Measurements from ENCODE around the gene AFAP1L1.
A peak's percentile ranks its signal among the peaks of the same experiment; 100 is the strongest.

AFAP1L1 gene

DNA sequence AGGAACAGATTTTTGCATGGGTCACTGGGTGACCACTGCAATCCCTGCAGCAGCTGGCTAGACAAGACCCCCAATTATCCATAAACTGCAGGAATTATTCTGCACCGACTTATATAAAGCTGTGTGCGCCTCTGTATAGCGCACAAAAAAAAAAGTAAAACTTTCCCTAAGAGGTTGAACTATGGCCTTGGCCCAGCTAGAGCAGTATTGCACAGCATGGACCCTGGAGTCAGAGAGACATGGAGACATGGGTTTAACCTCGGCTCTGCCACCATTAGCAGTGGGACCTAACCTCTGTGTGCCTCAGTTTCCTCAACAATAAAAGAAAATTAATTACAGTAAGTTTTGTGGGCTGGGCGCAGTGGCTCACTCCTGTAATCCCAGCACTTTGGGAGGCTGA, 56.5 kb downstream of the AFAP1L1 start:
- Mint-ChIP-seq H3K4me3 (no peak overlapping the region), H3K27me3 (no peaks in the 10 kb centered on the region), H3K9me3 (ENCODE audit: low read depth) (no peaks in the 10 kb centered on the region), H3K4me1 (ENCODE audit: low read depth) (no peaks in the 10 kb centered on the region), H3K36me3 (peaks cover 2% of the 10 kb centered on the region), H3K27ac (no peak overlapping the region)

DNA sequence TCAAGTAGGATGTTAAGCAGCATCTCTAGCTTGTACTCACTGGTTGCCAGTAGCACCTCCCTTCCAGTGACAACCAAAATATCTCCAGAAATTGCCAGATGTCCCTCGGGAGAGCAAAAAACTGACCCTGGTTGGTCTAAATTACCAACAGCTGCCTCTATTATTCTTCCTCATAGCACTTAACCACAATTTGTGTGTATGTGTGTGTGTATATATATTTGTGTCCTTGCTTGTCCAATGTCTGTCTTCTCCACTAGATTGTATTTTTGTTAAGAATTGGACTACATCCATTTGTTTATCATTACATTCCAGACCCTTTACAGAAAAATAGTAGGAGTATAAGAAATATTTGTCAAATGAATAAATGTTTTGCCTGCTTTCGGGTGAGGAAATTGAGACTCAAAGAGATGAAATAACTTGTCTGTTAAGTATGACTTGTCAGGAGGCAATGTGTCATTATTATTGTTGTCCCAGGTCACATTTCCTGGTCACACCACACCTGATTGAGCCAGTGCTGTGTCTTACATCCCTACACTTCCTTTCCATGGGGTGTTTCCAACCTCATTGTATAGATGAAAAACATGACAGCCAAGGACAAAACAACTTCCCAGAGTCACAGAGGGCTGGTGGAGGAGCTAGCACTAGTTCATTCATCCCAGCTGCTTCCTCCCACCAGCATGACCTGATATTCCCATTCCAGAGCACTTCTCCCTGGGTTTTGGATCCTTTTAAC, 62.2 kb downstream of the AFAP1L1 start:
- no peak overlapping the region for H3K4me3 Mint-ChIP-seq
- H3K36me3 Mint-ChIP-seq = no peaks in the 10 kb centered on the region
- no peaks in the 10 kb centered on the region for H3K9me3 Mint-ChIP-seq (ENCODE audit: low read depth)
- H3K27me3 Mint-ChIP-seq = no peaks in the 10 kb centered on the region
- no peak overlapping the region for H3K27ac Mint-ChIP-seq
- H3K4me1 Mint-ChIP-seq (ENCODE audit: low read depth) = no peaks in the 10 kb centered on the region

DNA sequence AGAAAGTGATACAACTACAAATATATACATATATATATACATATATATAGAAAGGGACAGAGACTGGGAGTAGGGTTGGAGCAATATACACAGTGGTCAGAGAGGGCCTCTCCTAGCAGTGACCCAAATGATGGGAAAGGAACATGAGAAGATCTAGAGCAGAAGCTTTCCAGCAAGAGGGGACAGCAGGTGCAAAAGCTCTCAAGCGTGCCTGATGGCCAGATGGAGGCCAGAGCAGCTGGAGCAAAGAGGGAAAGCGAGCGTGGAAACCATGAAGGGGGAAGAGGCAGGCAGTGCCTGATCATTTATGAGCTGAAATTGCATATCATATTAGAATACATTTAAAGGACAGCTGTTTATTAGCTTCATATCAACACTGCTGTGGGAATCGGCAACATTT, 66.1 kb downstream of the AFAP1L1 start:
- Mint-ChIP-seq H3K4me3 (no peak overlapping the region), H3K27me3 (no peaks in the 10 kb centered on the region), H3K9me3 (ENCODE audit: low read depth) (no peaks in the 10 kb centered on the region), H3K27ac (no peak overlapping the region), H3K36me3 (no peaks in the 10 kb centered on the region), H3K4me1 (ENCODE audit: low read depth) (no peaks in the 10 kb centered on the region)

DNA sequence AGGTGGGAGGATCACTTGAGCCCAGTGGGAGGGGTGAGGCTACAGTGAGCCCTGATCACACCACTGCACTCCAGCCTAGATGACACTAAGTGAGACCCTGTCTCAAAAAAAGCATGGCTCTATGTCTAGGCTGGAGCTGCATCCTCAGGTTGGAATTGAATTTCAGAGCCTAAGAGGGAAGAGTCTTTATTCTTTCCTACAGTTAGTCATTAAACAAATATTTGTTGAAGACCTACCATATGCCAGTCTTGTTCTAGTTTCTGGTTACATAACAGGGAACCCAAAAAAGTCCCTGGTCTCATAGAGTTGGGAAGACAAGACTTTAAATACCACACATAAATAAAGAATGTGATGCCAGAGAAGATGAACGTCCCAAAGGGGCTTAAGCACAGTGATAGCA, 66.7 kb downstream of the AFAP1L1 start:
- Mint-ChIP-seq H3K27ac (no peak overlapping the region), H3K4me1 (ENCODE audit: low read depth) (peaks cover under 1% of the 10 kb centered on the region)

DNA sequence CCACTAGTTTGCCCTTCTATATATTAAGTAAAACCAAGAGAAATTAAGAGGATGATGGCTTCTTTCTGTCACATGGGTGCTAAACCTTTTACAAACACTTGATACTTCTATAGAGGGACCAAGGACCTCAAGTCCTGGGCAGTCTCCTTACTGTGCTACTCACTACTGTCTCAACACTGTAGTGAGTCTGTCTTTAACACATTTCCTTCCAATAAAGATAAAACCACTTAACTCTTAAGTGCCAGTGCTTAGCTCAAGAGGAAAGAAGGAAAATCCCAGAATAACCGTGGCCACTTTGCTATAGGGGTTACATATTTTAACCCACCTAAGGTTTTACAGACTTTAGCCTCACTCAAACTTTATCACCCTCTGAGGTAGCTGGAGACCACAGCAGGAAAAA, 69.3 kb downstream of the AFAP1L1 start:
- Mint-ChIP-seq H3K9me3 (ENCODE audit: low read depth) (no peaks in the 10 kb centered on the region), H3K27ac (no peak overlapping the region), H3K27me3 (no peaks in the 10 kb centered on the region), H3K4me3 (no peak overlapping the region), H3K4me1 (ENCODE audit: low read depth) (peaks cover 17% of the 10 kb centered on the region), H3K36me3 (no peaks in the 10 kb centered on the region)

More for the DNA sequence above, 66.7 kb downstream of the AFAP1L1 start:
- no peaks in the 10 kb centered on the region for H3K27me3 Mint-ChIP-seq
- H3K36me3 Mint-ChIP-seq = no peaks in the 10 kb centered on the region
- H3K4me3 Mint-ChIP-seq = no peak overlapping the region
- H3K9me3 Mint-ChIP-seq (ENCODE audit: low read depth) = no peaks in the 10 kb centered on the region

DNA sequence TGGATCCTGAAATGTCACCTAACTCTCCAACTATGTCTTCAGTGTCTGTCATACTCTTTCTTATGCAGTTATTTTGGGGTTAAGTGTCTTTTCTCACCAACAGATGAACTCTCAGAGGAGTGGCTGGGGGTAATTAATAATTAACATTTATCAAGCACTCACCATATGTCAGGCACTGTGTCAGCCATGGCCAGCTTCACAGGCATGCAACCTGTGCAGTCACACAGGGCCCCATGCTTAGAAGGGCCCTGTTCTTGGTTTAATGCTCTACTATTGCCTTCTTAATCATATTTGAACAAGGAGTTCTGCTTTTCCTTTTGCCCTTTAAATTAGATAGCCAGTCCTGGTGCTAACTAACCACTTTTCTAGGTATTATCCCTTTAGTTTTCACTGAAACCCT, 70.2 kb downstream of the AFAP1L1 start:
- Mint-ChIP-seq H3K4me1 (ENCODE audit: low read depth) (peaks cover 24% of the 10 kb centered on the region), H3K36me3 (no peaks in the 10 kb centered on the region), H3K4me3 (no peak overlapping the region), H3K27ac (no peak overlapping the region), H3K27me3 (no peaks in the 10 kb centered on the region), H3K9me3 (ENCODE audit: low read depth) (no peaks in the 10 kb centered on the region)

DNA sequence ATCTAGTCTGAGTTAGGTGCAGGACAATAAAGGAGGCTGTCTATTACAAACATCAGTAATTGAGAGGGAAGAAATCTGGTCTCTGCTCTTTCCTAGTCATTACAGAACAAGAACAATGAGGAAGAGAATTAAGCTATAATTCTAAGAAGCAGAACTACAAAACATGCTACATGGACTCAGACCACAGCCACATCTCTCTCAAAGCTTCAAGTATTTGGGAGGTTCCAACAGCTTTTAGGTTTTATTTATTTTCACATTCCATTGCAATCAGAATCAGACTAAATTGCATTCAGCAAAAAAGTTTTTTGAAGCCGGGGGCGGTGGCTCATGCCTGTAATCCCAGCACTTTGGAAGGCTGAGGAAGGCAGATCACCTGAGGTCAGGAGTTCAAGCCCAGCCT, 72.5 kb downstream of the AFAP1L1 start:
- peak overlapping the region; percentile 59 for H3K27ac Mint-ChIP-seq
- H3K4me3 Mint-ChIP-seq = peak overlapping the region; percentile 99
- no peaks in the 10 kb centered on the region for H3K27me3 Mint-ChIP-seq
- peaks cover 47% of the 10 kb centered on the region for H3K4me1 Mint-ChIP-seq (ENCODE audit: low read depth)
- peaks cover 11% of the 10 kb centered on the region for H3K36me3 Mint-ChIP-seq
- no peaks in the 10 kb centered on the region for H3K9me3 Mint-ChIP-seq (ENCODE audit: low read depth)

DNA sequence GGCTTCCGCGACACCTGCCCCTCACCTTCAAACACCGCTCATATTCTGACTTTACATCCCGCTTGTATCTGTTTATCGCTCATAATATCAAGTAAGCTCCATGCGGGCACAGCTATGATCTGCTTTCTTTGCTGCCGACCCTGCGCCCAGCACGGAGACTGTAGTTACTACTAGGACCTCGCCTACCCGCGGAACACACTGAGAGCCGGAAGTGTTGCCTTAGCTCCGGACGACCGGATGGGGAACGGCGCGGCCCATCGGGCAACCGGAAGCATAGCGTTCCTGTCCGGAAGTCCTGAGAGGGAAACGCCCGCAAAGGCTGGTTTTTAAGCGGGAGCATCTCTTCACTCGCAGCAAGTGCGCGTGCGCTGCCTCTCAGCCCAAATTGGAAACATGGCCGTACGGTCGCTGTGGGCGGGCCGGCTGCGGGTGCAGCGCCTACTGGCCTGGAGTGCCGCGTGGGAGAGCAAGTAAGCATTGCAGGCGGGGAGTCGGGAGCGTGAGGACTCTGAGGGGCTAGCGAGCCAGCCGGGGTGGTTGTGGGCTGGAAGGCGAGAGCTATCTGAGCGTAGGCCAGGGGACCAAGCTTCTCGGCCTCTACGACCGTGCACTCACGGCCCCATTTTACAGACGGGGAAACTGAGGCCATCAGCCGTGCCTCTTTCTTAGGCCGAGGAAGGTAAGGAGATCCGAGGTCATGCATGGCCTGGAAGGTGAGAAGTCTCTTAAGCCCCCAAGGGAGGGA, 73.7 kb downstream of the AFAP1L1 start, which contains the start of gene GRPEL2:
Gene GRPEL2 (plus strand): TSS at position 353 of the 745 bp plus-strand sequence. CDS start 41 bp downstream, at position 394.
- H3K4me1 Mint-ChIP-seq (ENCODE audit: low read depth) = peaks cover 59% of the 10 kb centered on the region
- H3K27me3 Mint-ChIP-seq = no peaks in the 10 kb centered on the region
- no peaks in the 10 kb centered on the region for H3K9me3 Mint-ChIP-seq (ENCODE audit: low read depth)
- H3K4me3 Mint-ChIP-seq = peak within 1 kb of the TSS; percentile 99
- H3K36me3 Mint-ChIP-seq = peaks cover 18% of the 10 kb centered on the region
- H3K27ac Mint-ChIP-seq = peak within 1 kb of the TSS; percentile 99

DNA sequence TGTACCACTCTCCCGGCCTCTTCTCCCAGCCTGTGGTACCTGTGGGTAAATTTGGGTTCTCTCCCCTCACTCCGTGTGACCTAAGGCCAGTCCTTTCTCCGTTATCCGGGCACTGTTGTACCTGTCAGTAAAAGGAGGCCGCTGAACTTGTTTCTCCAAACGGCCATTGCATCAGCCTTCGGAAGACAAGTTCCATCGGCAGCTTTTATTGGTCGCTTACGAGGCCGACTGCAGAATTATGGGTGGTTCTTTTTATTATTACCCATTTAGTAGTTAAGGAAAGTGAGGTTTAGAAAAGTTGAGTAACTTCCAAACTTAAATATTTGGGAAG, 74.2 kb downstream of the AFAP1L1 start:
- Mint-ChIP-seq H3K4me1 (ENCODE audit: low read depth) (peaks cover 64% of the 10 kb centered on the region), H3K9me3 (ENCODE audit: low read depth) (no peaks in the 10 kb centered on the region), H3K36me3 (peaks cover 23% of the 10 kb centered on the region)

DNA sequence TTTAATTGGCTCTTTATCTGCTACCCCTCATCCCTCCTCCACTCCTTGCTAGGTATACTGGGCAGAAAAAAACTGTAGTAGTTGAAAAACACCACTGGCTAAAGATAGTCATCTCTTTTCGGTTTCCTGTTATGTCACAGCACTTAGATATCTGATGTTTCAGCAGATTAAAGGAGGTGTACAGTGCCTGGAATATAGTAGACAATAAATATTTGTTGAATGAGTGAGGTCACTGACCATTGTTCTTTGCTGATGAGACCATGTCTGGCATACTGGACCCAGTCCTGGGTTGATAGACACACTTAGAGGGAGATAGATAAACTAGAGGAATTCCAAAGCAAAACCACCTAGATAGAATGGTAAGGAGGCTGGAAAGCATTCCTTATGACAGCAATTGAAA, 76.9 kb downstream of the AFAP1L1 start:
- H3K36me3 Mint-ChIP-seq = peaks cover 29% of the 10 kb centered on the region
- peak overlapping the region; percentile 99 for H3K4me3 Mint-ChIP-seq
- H3K27me3 Mint-ChIP-seq = no peaks in the 10 kb centered on the region

More for the DNA sequence above, 74.2 kb downstream of the AFAP1L1 start:
- Mint-ChIP-seq H3K27ac (peak overlapping the region; percentile 99), H3K4me3 (peak overlapping the region; percentile 99), H3K27me3 (no peaks in the 10 kb centered on the region)

DNA sequence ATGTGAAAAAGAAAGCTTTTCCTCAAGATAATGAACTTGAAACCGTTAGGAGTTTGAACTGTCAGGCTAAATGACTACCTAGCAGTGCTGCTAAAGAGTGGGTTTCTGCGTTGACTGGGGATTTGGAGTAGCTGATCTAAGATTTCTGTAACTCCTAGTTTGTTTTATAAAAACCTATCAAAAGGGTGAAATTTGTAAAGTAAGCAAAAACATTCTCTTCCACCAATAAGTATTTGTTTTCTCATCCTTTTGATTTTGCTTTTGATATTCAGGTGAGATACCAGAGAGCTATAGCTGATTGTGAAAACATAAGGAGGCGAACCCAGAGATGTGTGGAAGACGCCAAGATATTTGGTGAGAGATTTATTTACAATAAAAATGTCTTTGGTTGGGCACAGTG, 77.7 kb downstream of the AFAP1L1 start:
- Mint-ChIP-seq H3K27me3 (no peaks in the 10 kb centered on the region), H3K9me3 (ENCODE audit: low read depth) (no peaks in the 10 kb centered on the region), H3K27ac (peak overlapping the region; percentile 94), H3K4me1 (ENCODE audit: low read depth) (peaks cover 79% of the 10 kb centered on the region), H3K36me3 (peaks cover 29% of the 10 kb centered on the region), H3K4me3 (peak overlapping the region; percentile 99)

More for the DNA sequence above, 76.9 kb downstream of the AFAP1L1 start:
- peak overlapping the region; percentile 94 for H3K27ac Mint-ChIP-seq
- no peaks in the 10 kb centered on the region for H3K9me3 Mint-ChIP-seq (ENCODE audit: low read depth)
- H3K4me1 Mint-ChIP-seq (ENCODE audit: low read depth) = peaks cover 79% of the 10 kb centered on the region

DNA sequence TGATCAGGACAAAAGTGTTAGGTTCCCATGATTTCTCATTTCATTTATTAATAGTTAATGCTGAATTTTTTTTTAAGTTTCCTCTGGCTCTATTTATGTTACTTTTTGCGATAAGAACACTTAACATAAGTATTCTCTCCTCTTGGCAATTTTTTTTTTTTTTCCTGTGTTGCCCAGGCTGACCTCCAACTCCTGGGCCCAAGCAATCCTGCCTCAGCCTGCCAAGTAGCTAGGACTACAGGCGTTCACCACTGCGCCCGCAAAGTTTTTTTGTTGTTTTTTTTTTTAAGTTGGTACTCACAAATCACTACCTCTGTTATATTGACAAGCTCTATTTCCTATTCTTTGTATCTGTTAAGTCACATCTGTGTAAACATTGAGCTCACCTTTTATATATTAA, 80.5 kb downstream of the AFAP1L1 start:
- H3K27me3 Mint-ChIP-seq = no peaks in the 10 kb centered on the region
- H3K27ac Mint-ChIP-seq = peak overlapping the region; percentile 41
- no peak overlapping the region for H3K4me3 Mint-ChIP-seq
- H3K4me1 Mint-ChIP-seq (ENCODE audit: low read depth) = peaks cover 75% of the 10 kb centered on the region
- no peaks in the 10 kb centered on the region for H3K9me3 Mint-ChIP-seq (ENCODE audit: low read depth)
- peaks cover 31% of the 10 kb centered on the region for H3K36me3 Mint-ChIP-seq

DNA sequence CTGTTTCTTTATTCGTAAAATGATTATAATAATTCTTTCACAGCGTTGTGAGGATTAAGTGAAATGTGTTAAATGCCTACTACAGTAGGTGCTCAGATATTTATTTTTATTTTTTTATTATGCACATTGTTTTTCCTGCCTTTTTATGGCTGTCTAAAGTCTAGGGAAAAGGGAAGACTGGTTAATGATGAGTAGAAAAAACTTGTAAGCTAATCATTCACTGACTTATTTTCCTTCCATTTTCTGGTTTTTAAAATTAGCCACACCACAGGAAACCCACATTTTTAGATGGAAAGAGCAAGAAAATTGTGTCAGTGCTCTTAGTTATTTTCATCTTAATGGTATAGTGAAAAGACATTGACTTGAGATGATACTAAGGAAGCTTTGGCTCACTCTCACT, 82.3 kb downstream of the AFAP1L1 start:
- peaks cover 23% of the 10 kb centered on the region for H3K36me3 Mint-ChIP-seq
- H3K27me3 Mint-ChIP-seq = no peaks in the 10 kb centered on the region
- peak overlapping the region; percentile 62 for H3K27ac Mint-ChIP-seq
- H3K4me3 Mint-ChIP-seq = no peak overlapping the region
- peaks cover 70% of the 10 kb centered on the region for H3K4me1 Mint-ChIP-seq (ENCODE audit: low read depth)
- H3K9me3 Mint-ChIP-seq (ENCODE audit: low read depth) = no peaks in the 10 kb centered on the region

DNA sequence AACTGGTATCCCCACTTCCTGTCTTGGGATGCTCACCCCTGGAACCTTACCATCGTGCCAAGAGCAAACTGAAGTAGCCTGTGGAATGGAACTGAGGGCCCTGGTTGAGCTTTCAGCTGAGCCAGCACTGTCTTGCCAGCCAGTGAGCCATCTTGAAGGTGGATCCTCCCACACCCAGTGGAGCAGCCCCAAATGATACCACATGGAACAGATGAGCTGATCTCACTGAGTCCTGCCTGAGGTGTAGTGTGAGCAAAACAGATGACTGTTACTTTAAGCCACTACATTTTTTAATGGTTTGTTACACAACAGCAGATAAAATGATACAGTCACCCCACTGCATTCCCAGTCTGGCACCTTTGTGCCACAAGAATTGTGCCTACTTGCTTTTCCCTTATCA, 84.0 kb downstream of the AFAP1L1 start:
- Mint-ChIP-seq H3K27me3 (no peaks in the 10 kb centered on the region), H3K27ac (peak overlapping the region; percentile 61), H3K36me3 (peaks cover 12% of the 10 kb centered on the region), H3K4me3 (no peak overlapping the region), H3K9me3 (ENCODE audit: low read depth) (no peaks in the 10 kb centered on the region), H3K4me1 (ENCODE audit: low read depth) (peaks cover 68% of the 10 kb centered on the region)

DNA sequence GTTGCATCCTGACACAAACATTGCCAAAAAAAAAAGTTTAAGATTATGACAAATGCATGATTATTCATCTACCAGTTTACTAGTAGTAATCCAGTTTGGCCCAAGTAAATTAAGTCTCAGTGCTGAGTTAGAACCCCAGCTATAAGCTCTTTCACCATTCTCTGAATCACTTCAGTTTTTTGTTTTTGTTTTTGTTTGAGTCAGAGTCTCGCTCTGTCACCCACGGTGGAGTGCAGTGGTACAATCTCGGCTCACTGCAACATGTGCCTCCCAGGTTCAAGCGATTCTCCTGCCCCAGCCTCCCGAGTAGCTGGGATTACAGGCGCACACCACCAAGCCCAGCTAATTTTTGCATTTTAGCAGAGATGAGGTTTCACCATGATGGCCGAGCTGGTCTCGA, 84.7 kb downstream of the AFAP1L1 start:
- no peaks in the 10 kb centered on the region for H3K27me3 Mint-ChIP-seq
- H3K36me3 Mint-ChIP-seq = peaks cover 9% of the 10 kb centered on the region
- peak overlapping the region; percentile 1 for H3K27ac Mint-ChIP-seq
- no peak overlapping the region for H3K4me3 Mint-ChIP-seq
- H3K4me1 Mint-ChIP-seq (ENCODE audit: low read depth) = peaks cover 67% of the 10 kb centered on the region
- no peaks in the 10 kb centered on the region for H3K9me3 Mint-ChIP-seq (ENCODE audit: low read depth)

Data from activated naive CD8-positive, alpha-beta T cell (primary cell).